T-helper 22 cell (primary cell): Measurements from ENCODE around the gene CPO.
"Not testable (repeated sequence)": the region's sequence is repeated elsewhere in the genome, so short reads cannot be mapped to it uniquely, and the experiment has no call there.

ENCODE experiments used
- DNase-seq: peaks from one replicate; pipeline ENCODE4 v3.0.0-alpha.2; 2020; ENCODE audit warnings: low read depth

CPO gene

DNA sequence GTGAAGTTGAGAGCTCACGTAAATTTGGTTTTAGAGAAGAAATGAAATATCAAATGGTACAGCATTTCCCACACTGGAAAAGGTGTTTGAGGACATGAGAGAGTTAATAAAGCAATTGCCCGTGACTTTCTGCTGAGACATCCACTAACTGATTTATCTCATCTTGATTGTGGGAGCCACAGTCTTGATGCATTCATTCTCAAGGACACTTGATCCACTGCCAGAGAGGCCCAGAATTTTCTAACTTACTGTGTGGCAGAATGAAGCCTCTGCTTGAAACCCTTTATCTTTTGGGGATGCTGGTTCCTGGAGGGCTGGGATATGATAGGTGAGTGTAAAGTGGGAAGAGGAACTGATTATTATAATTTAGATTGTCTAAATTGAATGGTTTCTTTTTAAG lies at the start of gene CPO:
Gene CPO, plus strand, starts transcription at position 179 of the 400 bp plus-strand sequence. Its CDS starts 82 bp downstream, at position 261.
- DNase-seq: no peak

DNA sequence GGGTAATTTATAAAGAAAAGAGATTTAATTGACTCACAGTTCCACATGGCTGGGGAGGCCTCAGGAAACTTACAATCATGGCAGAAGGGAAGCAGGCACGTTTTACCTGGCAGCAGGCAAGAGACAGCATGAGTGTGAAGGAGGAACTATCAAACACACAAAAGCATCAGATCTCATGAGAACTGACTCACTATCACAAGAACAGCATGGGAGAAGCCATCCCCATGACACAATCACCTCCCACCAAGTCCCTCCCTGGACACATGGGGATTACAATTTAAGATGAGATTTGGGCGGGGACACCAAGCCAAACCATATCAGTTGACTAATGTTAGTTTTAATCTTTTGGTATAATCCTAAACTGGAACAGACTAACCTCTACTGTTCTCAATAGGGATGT lies 49.1 kb upstream of the CPO start:
- DNase-seq: no peak

- no peak for DNase-seq
Observed at GRCh38 chr2:206890926-206891325, 48.4 kb upstream of the CPO start.

DNA sequence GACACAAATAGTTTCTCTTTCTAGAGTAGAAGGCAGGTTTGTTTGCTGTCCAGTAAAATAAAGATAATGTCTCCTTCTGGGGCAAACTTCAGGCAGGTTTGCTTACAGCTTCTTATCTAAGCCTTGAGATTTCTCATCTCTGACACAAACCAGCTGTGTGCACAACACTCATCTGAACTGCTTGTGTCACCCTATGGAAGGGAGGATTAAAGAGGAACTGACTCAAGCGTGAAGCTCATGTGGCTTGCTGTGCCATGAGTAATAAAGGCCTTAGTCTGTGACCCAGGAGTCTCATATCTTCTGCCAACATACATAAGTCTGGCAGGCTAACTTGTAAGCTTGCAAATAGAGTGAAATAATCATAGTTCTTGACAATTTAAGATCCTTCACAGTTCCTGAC lies 24.2 kb upstream of the CPO start:
- no peak for DNase-seq

DNA sequence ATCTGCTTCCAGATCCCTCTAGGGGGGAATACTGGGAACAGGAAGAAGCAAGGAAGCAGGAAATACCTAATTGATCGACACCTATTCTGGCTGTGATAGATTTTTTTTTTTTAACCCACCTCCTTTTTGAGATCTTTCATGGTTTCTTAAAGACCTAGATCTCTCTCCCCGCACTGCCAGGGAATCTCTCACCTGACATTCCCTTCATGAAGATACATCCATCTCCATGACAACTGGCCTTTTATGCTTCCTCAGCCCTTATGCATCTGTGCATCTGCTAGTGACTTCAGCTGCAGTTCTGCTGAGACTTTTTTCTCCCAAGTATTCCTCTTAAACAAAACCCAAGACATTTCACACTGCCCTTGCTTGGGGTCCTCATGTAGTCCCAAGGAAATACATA lies 21.1 kb upstream of the CPO start:
- no peak for DNase-seq

DNA sequence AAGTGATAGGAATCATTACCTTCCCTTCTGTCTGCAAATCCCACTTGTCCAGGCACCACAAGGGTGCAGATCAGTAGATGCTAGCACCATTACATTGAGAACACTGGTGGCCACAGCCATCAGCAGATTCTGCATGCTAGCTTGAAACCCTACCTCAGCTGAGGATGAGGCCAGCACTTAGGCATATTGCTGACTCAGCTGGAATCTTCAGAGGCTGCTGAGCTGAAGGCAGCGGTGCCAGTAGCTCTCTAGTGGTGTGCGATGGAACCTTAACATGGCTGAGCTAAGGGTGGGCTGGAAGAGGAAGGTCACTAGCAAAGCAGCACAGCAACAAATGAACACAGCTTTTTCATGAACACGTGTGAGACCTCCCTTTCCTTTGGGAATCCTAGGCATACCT lies 19.0 kb upstream of the CPO start:
- DNase-seq: no peak

DNA sequence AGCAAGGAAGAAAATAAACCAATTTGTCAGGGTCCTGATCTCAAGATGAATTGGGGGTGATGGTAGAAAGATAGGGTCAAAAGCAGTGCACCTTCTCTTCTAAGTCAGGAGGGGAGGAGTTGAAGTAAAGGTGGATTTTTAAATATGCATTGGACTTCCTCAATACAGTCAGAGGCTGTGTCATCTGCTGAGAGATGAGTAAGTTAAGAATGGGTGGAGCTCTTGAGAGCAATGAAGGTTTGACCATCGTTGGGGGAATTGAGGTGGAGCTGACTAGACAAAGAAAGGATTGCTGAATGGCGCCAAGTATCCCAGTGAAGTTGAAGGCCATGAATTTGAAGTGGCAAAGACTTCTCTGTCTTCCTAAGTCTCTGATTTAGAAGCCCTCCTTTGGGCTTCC lies 18.4 kb upstream of the CPO start:
- no peak for DNase-seq

- DNase-seq: no peak
Observed at GRCh38 chr2:206921529-206921928, 17.8 kb upstream of the CPO start.

- DNase-seq: no peak
Observed at GRCh38 chr2:206935991-206936842, 3.1 kb upstream of the CPO start.

DNA sequence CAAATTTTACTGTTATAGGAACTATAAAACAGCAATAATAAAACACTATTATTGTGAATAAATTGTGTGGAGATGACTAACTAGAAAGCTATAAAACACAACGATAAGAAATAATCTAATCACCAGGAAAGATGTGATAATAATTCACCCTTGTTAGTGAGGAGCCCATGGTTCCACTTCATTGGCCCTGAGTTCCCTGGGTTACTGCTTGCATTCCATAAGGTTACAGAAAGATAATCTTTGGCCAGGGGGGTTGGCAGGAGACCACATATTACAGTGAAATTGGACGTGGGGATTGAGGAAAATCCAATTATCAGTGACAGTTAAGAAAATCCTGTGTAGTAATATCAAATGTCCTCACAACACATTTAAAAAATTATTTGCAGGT lies 2.5 kb upstream of the CPO start:
- no peak for DNase-seq

DNA sequence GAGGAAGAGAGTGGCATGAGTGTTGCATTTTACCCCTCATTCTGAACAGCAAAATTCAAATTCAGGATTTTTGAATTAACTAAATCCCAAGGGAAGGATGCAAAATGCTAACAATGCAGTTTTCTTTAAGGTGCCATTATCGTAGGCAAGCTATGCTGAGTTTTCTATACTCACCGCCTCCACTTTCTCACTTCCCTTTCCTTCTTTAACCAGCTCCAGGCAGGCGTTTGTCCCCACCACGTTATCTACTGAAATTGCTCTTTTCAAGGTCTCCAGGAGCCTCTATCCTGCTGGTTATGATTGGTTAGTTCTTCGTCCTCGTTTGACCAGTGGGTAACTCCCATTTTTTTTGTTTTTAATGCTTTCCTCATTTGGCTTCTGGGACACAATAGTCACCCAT lies 1.8 kb upstream of the CPO start:
- DNase-seq: no peak

DNA sequence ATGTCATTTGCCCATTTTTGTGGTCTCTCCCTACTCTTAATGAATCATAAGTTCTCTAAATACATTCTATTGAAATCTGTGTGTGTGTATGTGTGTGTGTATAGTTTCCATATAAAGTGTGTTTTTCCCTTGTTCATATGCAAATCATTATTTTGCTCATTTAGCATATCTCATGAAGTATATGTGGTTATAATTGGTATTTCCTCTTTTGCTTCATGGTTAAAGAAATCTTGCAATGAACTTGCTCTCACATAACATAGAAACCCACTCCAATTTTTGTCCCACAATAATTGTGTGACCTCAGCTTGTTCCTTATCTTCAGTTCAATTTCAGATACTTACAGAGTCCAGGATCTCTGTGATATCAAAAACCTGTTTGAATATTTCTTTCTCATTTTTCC lies 1.2 kb downstream of the CPO start:
- DNase-seq: no peak

GRCh38 chr2:206942592-206943478 lies 3.5 kb downstream of the CPO start:
- no peak for DNase-seq

GRCh38 chr2:206953404-206953803 lies 14.1 kb downstream of the CPO start:
- not testable (repeated sequence) for DNase-seq

GRCh38 chr2:206955253-206955652 lies 15.9 kb downstream of the CPO start:
- no peak for DNase-seq

GRCh38 chr2:206958261-206958660 lies 18.9 kb downstream of the CPO start:
- DNase-seq: no peak

DNA sequence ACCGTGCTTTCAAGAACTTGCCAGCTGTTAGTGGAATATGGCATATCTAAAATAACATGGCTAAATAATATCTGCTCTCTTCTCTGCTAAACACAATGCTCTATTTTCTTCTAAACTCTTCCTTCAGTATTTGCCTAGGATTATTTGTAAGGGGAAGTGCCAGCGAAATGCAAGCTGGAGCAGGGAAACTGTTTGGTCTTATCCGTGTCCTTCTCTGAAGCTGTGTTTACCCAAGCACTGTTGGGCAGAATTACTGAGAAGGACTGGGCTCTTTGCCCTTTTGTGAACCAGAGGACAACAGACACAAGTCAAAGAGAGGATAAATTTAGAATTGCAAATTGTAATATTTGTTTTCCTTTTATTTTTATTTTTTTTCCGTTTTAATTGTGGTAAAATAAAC lies 23.6 kb downstream of the CPO start:
- no peak for DNase-seq

- no peak for DNase-seq
Observed at GRCh38 chr2:206968134-206969086, 29.1 kb downstream of the CPO start.

DNA sequence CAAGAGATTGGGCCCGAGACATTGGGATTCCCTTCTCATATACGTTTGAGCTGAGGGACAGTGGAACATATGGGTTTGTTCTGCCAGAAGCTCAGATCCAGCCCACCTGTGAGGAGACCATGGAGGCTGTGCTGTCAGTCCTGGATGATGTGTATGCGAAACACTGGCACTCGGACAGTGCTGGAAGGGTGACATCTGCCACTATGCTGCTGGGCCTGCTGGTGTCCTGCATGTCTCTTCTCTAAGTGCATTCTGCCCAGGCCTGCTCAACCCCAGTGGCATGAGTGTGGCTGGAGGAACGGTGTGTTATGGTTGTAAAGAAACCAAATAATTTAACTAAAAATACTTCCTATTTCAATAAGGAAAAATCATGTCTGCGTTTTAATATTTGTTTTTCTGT lies 29.9 kb downstream of the CPO start:
- no peak for DNase-seq

- no peak for DNase-seq
Observed at GRCh38 chr2:206970589-206971360, 31.5 kb downstream of the CPO start.

GRCh38 chr2:206971805-206972204 lies 32.5 kb downstream of the CPO start:
- DNase-seq: no peak
